GM10266 (cell line): ENCODE data around the gene C1D.
"Not testable (repeated sequence)": the region's sequence is repeated elsewhere in the genome, so short reads cannot be mapped to it uniquely, and the experiment has no call there.

Experiments used
- DNase-seq: peaks from one replicate; pipeline ENCODE4 v3.0.0; 2012; ENCODE audit errors: extremely low spot score
- TF ChIP-seq, protein P1 (sequence below): IDR thresholded peaks from 2 replicates; pipeline ENCODE4 v1.5.1; 2012; ENCODE audit warnings: mild to moderate bottlenecking, low read depth; ENCODE audit not compliant: control insufficient read depth, insufficient read depth; ENCODE audit errors: missing control alignments

The C1D gene

DNA sequence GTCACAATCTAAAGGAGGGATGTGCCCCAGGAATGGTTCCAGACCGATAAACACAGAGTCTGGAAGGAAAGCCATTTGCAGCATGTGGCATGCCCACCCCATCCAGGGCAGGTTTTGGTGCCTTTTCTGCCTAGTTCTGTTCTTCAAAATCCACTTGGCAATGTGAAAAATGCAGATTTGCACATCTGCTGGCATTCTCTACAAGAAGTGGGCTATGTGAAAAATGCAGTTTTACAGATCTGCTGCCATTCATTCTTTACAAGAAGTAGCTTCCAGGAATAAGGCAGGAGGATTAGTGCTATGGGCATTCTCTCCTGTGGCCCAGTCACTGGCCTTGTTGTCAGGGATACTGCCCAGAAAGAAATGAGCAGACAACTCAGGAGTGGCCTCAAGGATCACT lies 68.1 kb downstream of the C1D start:
- TF ChIP-seq, protein P1, sequence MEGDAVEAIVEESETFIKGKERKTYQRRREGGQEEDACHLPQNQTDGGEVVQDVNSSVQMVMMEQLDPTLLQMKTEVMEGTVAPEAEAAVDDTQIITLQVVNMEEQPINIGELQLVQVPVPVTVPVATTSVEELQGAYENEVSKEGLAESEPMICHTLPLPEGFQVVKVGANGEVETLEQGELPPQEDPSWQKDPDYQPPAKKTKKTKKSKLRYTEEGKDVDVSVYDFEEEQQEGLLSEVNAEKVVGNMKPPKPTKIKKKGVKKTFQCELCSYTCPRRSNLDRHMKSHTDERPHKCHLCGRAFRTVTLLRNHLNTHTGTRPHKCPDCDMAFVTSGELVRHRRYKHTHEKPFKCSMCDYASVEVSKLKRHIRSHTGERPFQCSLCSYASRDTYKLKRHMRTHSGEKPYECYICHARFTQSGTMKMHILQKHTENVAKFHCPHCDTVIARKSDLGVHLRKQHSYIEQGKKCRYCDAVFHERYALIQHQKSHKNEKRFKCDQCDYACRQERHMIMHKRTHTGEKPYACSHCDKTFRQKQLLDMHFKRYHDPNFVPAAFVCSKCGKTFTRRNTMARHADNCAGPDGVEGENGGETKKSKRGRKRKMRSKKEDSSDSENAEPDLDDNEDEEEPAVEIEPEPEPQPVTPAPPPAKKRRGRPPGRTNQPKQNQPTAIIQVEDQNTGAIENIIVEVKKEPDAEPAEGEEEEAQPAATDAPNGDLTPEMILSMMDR: no peak

DNA sequence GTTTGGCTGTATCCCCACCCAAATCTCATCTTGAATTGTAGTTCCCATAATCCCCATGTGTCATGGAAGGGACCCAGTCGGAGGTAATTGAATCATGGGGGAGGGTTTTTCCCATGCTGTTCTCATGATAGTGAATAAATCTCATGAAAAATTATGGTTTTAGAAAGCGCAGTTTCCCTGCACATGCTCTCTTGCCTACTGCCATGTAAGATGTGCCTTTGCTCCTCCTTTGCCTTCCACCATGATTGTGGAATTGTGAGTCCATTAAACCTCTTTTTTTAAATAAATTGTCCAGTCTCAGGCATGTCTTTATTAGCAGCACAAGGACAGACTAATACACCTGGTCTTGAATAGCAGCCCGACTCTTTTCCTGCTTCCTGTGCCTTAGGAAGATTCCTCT lies 68.7 kb downstream of the C1D start:
- DNase-seq: not testable (repeated sequence)

More for the DNA sequence above, 68.1 kb downstream of the C1D start:
- DNase-seq: no peak

DNA sequence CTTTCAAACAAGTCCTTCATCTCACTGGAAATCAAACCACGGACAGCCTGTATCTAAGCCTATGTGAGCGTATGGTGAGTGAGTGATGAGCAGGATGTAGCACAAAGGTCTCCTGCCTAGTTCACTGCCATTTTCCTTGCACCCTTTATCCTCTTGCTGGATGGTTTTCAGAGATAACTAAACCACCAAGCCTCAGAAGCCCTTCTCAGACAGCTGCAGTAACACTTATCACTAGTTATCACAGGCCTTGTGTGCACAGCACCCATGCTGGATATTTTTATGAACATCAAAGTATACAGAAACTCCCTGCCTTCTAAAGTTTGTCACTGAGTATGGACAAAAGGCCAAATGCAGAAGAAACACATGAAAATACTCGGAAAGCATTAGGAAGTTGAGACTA lies 69.5 kb downstream of the C1D start:
- no peak for DNase-seq
- TF ChIP-seq, protein P1: no peak

DNA sequence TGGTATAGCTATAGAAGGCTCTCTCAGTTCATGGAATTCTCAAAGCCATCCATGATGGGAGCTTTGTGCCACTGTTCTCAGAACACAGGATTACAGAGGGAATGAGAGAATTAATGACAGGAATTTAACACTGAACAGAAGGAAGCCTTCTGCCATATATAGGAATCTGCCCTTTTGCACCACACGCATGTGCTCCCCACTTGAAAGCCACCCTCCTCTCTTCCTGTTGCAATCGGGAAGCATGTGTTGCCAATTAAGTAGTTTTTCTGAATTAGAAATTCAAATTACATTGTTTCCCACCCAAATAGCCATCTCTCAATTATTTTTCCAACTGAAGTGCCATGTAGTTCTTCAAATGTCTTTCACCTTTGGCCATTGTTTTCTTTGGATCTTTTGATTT lies 71.3 kb downstream of the C1D start:
- TF ChIP-seq, protein P1: no peak
- no peak for DNase-seq
